PFSK-1 (cell line): ENCODE measurements around the gene HEATR5B.

Experiments used
- POLR2AphosphoS5 ChIP-seq: IDR thresholded peaks from 2 replicates; pipeline ENCODE4 v1.6.1; 2012; ENCODE audit warnings: low read depth, mild to moderate bottlenecking, control low read depth, low read length, moderate library complexity
- SIN3A ChIP-seq: IDR thresholded peaks from 2 replicates; pipeline ENCODE4 v1.6.1; 2012; ENCODE audit warnings: mild to moderate bottlenecking, low read length, moderate library complexity, borderline replicate concordance; ENCODE audit not compliant: insufficient read depth
- TF ChIP-seq, protein P1 (sequence below), 2 experiments: IDR thresholded peaks; 2 replicates each; pipeline versions ENCODE4 v1.6.1 to v1.8.0; 2011 to 2012; ENCODE audit warnings: low read depth in 2 of 2, low read length in 2 of 2, control low read depth in 1 of 2, inconsistent platforms in 1 of 2, mild to moderate bottlenecking in 1 of 2, moderate library complexity in 1 of 2; ENCODE audit not compliant: insufficient read depth in 1 of 2

DNA sequence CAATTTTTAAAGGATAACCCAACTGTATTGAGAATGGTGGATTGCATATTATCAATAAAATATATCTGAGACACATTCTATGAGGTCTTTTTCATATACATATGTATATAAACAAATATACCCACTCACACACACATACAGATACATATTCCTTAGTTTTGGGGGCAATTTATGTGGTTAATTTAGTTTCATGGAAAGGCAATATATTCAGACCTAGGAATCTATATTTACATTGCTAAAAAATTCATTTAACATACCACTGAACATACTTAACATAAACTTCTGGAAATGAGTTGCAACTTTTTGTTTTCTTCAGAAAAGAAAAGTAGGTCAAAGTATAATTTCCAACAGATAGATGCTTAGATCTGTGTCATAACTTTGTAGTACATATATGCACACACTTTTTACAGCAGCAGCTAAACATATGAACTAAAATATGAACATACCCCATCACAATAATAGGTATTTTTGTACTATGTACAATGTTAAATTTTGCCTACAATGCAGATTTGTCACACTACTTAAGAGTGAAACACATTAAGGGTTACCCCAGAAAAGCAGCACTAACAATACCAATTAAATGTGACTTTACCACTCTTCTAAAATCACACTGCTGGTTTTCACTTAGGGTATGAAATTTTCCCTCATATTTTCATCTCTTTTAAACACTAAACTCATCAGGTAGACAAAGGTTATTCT is 23.0 kb downstream of the HEATR5B start:
- no peak for TF ChIP-seq POLR2AphosphoS5
- TF ChIP-seq, protein P1, sequence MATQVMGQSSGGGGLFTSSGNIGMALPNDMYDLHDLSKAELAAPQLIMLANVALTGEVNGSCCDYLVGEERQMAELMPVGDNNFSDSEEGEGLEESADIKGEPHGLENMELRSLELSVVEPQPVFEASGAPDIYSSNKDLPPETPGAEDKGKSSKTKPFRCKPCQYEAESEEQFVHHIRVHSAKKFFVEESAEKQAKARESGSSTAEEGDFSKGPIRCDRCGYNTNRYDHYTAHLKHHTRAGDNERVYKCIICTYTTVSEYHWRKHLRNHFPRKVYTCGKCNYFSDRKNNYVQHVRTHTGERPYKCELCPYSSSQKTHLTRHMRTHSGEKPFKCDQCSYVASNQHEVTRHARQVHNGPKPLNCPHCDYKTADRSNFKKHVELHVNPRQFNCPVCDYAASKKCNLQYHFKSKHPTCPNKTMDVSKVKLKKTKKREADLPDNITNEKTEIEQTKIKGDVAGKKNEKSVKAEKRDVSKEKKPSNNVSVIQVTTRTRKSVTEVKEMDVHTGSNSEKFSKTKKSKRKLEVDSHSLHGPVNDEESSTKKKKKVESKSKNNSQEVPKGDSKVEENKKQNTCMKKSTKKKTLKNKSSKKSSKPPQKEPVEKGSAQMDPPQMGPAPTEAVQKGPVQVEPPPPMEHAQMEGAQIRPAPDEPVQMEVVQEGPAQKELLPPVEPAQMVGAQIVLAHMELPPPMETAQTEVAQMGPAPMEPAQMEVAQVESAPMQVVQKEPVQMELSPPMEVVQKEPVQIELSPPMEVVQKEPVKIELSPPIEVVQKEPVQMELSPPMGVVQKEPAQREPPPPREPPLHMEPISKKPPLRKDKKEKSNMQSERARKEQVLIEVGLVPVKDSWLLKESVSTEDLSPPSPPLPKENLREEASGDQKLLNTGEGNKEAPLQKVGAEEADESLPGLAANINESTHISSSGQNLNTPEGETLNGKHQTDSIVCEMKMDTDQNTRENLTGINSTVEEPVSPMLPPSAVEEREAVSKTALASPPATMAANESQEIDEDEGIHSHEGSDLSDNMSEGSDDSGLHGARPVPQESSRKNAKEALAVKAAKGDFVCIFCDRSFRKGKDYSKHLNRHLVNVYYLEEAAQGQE (IDR thresholded peaks at IDR 0.05; ENCODE audit: insufficient read depth in 1 of 2, low read depth in 2 of 2, low read length in 2 of 2) = no peak
- TF ChIP-seq SIN3A = no peak
